GM19193 (cell line): ENCODE results near the gene RALGAPA1.

Experiments
- POLR2A ChIP-seq: IDR thresholded peaks from 4 replicates; pipeline ENCODE4 v1.6.1; 2011; ENCODE audit not compliant: insufficient read depth, insufficient read length; ENCODE audit errors: extremely low read depth

The RALGAPA1 gene

GRCh38 chr14:35578639-35579038, 230.5 kb downstream of the RALGAPA1 start:
- TF ChIP-seq POLR2A, result no peak

- TF ChIP-seq POLR2A, result no peak
Measured at GRCh38 chr14:35578135-35578534, 231.0 kb downstream of the RALGAPA1 start.

- TF ChIP-seq POLR2A, result no peak
Measured at GRCh38 chr14:35576856-35577255, 232.2 kb downstream of the RALGAPA1 start.

DNA sequence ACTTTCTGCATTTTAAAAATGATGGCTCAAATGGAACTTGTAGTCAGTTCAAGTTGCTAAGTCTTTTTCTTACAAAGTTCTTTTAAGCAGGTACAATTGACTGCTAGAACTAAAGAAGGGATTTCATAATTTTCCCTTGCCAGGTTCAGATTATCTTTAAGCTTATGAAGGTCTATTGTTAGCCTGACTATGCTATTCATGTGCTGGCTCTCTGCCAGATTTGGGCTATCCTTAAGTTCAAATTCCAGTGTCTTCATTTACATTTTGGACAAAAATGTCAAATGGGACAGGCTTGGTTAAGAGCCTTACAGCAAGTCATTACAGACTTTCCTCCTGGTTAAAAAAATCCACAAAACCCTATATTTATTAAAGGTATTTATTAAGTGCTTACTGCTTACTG, 232.8 kb downstream of the RALGAPA1 start:
- TF ChIP-seq POLR2A, result no peak

GRCh38 chr14:35573911-35574310, 235.2 kb downstream of the RALGAPA1 start:
- no peak for TF ChIP-seq POLR2A

GRCh38 chr14:35571598-35571997, 237.5 kb downstream of the RALGAPA1 start:
- no peak for TF ChIP-seq POLR2A

DNA sequence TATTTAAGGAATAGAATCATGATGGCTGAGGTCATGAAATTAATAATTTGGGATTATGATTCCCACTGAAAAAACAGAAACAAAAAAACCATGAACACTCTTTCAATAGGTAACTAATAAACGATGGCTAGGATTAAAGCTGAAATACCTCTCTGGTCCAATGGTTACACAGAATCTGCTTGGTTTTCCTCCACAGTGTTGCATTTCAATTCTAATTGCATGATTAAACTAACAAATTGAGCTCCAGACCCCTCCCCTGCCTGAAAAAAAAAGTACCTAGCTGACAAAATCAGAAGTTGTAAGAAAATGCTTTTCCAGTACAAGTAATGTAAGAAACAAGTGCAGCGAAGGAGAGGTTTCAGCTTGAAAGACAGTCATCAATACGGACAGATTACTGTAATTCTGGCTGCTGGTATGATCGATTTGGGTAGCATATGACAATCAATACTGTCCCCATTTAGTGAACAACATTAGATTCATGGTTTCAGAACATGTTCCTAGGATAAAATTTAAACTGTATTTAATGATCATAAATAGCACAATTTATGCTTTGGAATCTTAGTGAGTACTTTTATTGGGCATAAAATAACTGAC, 243.1 kb downstream of the RALGAPA1 start:
- TF ChIP-seq POLR2A, result no peak

DNA sequence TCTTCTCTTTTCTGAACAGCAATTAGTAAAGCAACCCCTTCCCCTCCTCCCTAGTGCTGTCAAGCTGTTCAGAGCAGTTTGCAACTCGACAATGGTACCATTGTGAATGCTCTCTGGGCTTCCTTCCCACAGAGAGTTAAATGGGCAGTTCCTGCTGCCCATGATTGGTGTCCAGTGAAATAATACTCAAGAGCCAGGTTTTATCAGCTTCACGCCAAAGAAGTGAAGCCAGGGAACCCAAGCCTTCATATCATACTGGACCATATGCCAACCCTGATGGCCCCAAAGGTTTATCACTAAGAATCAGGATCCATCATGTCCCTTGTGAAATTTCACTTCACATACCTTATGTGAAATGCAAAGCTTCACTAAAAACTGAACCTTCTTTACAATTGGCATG, 250.4 kb downstream of the RALGAPA1 start:
- no peak for TF ChIP-seq POLR2A

GRCh38 chr14:35557221-35557747, 251.8 kb downstream of the RALGAPA1 start:
- no peak for TF ChIP-seq POLR2A

DNA sequence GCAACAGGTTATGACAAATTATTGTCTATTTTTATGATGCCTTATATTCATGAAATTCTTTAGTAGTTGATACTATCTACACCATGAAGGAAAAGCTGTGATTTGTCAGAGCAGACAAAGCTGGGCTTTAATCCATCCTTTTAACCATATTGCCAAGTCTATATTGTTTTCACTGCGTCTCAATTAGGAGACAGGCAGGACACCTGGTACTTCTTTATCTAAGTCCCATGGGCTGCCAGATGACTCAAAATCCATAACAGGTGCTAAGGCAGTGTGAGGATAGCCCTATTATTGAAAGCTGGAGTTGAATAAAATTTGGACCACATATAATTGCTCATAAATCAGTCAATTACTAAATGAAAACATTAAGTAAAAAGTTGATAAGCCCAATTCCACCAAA, 252.5 kb downstream of the RALGAPA1 start:
- no peak for TF ChIP-seq POLR2A

DNA sequence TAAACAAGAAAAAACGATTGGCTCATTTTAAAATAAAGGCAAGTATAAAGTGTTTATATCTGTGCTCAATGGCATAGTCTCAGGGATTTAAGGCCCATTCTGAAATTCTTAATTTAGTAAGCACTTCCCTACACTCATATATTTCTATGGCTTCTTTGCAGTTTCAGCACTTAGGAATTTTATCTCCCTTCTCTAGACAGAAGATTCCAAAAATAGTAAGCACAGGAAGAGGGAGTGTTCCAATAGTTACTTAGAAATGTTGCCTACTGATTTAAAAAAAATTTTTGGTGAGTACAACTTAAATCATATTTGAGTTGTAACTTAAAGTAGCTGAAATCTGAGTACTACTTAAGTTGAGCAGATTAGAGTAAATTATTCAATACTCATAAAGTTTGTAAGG, 255.3 kb downstream of the RALGAPA1 start:
- no peak for TF ChIP-seq POLR2A

GRCh38 chr14:35551081-35551480, 258.0 kb downstream of the RALGAPA1 start:
- TF ChIP-seq POLR2A, result no peak

DNA sequence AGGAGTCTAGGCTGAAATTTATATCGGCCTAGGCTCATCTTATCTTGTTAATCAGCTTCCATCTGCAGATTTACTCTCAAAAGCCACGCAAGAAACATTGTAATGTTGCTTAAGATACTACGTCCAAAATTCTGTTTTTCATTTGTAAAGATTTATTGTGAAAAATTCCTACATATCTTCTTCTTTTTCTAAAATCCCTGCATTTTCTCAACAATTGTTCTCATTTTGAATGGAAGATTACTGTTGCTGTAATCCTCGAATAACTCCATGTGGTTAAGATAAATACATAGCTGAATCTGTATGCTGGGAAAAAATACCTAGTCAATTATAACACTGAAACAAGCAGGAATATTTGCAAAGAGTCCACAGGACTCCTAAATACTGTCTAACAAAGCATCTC, 259.5 kb downstream of the RALGAPA1 start:
- TF ChIP-seq POLR2A, result no peak

DNA sequence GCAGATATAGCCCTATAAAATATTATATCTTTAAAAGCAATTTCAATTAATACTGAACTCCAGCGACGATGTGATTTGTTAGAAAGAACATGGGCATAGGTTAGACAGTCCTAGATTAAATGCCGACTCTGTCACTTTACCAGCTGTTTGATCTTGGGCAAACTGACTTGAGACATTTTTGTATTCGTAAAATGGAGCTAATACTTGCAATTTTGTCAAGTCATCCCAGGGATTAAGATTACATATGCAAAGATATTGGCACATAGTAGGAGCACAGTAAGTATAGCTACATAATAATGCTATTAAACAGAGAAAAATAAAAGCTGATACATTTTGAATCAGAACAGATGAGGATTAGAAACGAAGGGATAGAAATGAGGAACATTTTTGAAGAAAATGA, 266.1 kb downstream of the RALGAPA1 start:
- TF ChIP-seq POLR2A, result no peak

GRCh38 chr14:35539969-35540368, 269.1 kb downstream of the RALGAPA1 start:
- TF ChIP-seq POLR2A, result no peak

- no peak for TF ChIP-seq POLR2A
Measured at GRCh38 chr14:35535483-35536112, 273.5 kb downstream of the RALGAPA1 start.
